OCI-LY1 (cell line): ENCODE data around the gene GOLM1.

Experiments
- H2AFZ ChIP-seq: fragments of 200-600 bp; sonication (generic), shearing (Covaris generic); 2 replicates; pipeline ENCODE4 v1.6.0; 2014; ENCODE audit warnings: antibody characterized with exemption, mild to moderate bottlenecking, low read length
- H3F3A ChIP-seq: fragments of 200-600 bp; sonication (generic), shearing (Covaris generic); 2 replicates; pipeline ENCODE4 v1.6.0; 2014; ENCODE audit warnings: mild to moderate bottlenecking, antibody characterized with exemption, low read length, moderate library complexity; ENCODE audit not compliant: insufficient read depth
- H3K27ac ChIP-seq: fragments of 200-600 bp; sonication (generic); 2 replicates; pipeline ENCODE4 v1.5.1; 2014; ENCODE audit warnings: low read length, mixed run types, mild to moderate bottlenecking, low read depth; ENCODE audit not compliant: poor library complexity, severe bottlenecking
- H3K27me3 ChIP-seq: fragments of 200-600 bp; sonication (generic); 2 replicates; pipeline ENCODE4 v1.6.0; 2014; ENCODE audit warnings: antibody characterized with exemption, mild to moderate bottlenecking, low read length, moderate library complexity; ENCODE audit not compliant: insufficient read depth
- H3K36me3 ChIP-seq: fragments of 200-600 bp; sonication (generic); 2 replicates; pipeline ENCODE4 v1.6.1; 2014; ENCODE audit warnings: mild to moderate bottlenecking, antibody characterized with exemption, low read length, moderate library complexity, mixed read lengths; ENCODE audit not compliant: insufficient read depth
- H3K4me1 ChIP-seq: fragments of 200-600 bp; sonication (generic); 2 replicates; pipeline ENCODE4 v1.5.1; 2014; ENCODE audit warnings: mild to moderate bottlenecking, low read length, moderate library complexity; ENCODE audit not compliant: insufficient read depth, severe bottlenecking
- H3K4me2 ChIP-seq: fragments of 200-600 bp; sonication (generic), shearing (Covaris generic); 2 replicates; pipeline ENCODE4 v1.6.1; 2014; ENCODE audit warnings: low read length
- H3K4me3 ChIP-seq: fragments of 200-600 bp; sonication (generic); 2 replicates; pipeline ENCODE4 v1.5.1; 2014; ENCODE audit warnings: low read length, low read depth, mild to moderate bottlenecking, mixed read lengths; ENCODE audit not compliant: poor library complexity, severe bottlenecking
- H3K79me2 ChIP-seq: fragments of 200-600 bp; shearing (Covaris generic); 2 replicates; pipeline ENCODE4 v1.6.1; 2016; ENCODE audit warnings: mixed run types, low read length, mixed read lengths; ENCODE audit not compliant: insufficient read depth
- H3K9ac ChIP-seq: fragments of 200-600 bp; sonication (generic), shearing (Covaris generic); 2 replicates; pipeline ENCODE4 v1.6.1; 2014; ENCODE audit warnings: mild to moderate bottlenecking, low read length, mixed read lengths
- H3K9me2 ChIP-seq: fragments of 200-600 bp; sonication (generic), shearing (Covaris generic); 2 replicates; pipeline ENCODE4 v1.6.1; 2014; ENCODE audit warnings: low read depth, mild to moderate bottlenecking, low read length, mixed read lengths
- H3K9me3 ChIP-seq: fragments of 200-600 bp; shearing (Covaris generic); 2 replicates; pipeline ENCODE4 v1.6.1; 2014; ENCODE audit warnings: low read length, mixed read lengths
- H4K20me1 ChIP-seq: fragments of 200-600 bp; sonication (generic), shearing (Covaris generic); 2 replicates; pipeline ENCODE4 v1.6.0; 2016; ENCODE audit warnings: mild to moderate bottlenecking, low read length; ENCODE audit not compliant: insufficient read depth
- CTCF ChIP-seq: fragments of 200-600 bp; sonication (generic), shearing (Covaris generic); IDR thresholded peaks from 2 replicates; pipeline ENCODE4 v1.5.1; 2017; ENCODE audit warnings: mild to moderate bottlenecking, antibody characterized with exemption, low read length, moderate library complexity, mixed read lengths
- EZH2 ChIP-seq: fragments of 200-600 bp; sonication (generic), shearing (Covaris generic); IDR thresholded peaks from 2 replicates; pipeline ENCODE4 v1.8.0; 2017; ENCODE audit warnings: borderline replicate concordance, mixed run types, mild to moderate bottlenecking, antibody characterized with exemption, low read length, moderate library complexity, mixed read lengths

Gene GOLM1

GRCh38 chr9:86061972-86062739 lies 37.2 kb downstream of the GOLM1 start:
- no peaks in the 10 kb centered on the region for H3K9me3 ChIP-seq
- no peaks in the 10 kb centered on the region for H3K4me1 ChIP-seq
- H3K36me3 ChIP-seq = no peaks in the 10 kb centered on the region

GRCh38 chr9:86057491-86057890 lies 41.9 kb downstream of the GOLM1 start:
- H3K27ac ChIP-seq = no peak overlapping the region
- H3K9me3 ChIP-seq = no peaks in the 10 kb centered on the region
- H3K9me2 ChIP-seq = no peaks in the 10 kb centered on the region
- H3K4me3 ChIP-seq = no peak overlapping the region
- no peaks in the 10 kb centered on the region for H4K20me1 ChIP-seq
- 0 out of 2 replicates have a peak, but pooled peaks cover 5% of the 10 kb centered on the region for H3K27me3 ChIP-seq
- no peak overlapping the region for H2AFZ ChIP-seq
- no peaks in the 10 kb centered on the region for H3K79me2 ChIP-seq
- H3K4me2 ChIP-seq = no peak overlapping the region
- no peaks in the 10 kb centered on the region for H3K4me1 ChIP-seq
- TF ChIP-seq EZH2 (no peak), CTCF (no peak)
- H3K9ac ChIP-seq = no peak overlapping the region
- H3K36me3 ChIP-seq = no peaks in the 10 kb centered on the region
- no peaks in the 10 kb centered on the region for H3F3A ChIP-seq

More at GRCh38 chr9:86061972-86062739, 37.2 kb downstream of the GOLM1 start:
- Histone ChIP-seq H3K27ac (no peak overlapping the region), H3K27me3 (no peaks in the 10 kb centered on the region), H4K20me1 (no peaks in the 10 kb centered on the region), H3K4me3 (no peak overlapping the region), H3F3A (no peaks in the 10 kb centered on the region), H2AFZ (no peak overlapping the region), H3K4me2 (no peak overlapping the region), H3K9ac (no peak overlapping the region), H3K9me2 (no peaks in the 10 kb centered on the region), H3K79me2 (no peaks in the 10 kb centered on the region)
- no peak for TF ChIP-seq CTCF
- no peak for TF ChIP-seq EZH2

- no peaks in the 10 kb centered on the region for H3K4me1 ChIP-seq
- no peak overlapping the region for H2AFZ ChIP-seq
- H3K4me2 ChIP-seq = no peak overlapping the region
- no peaks in the 10 kb centered on the region for H3K36me3 ChIP-seq
- no peak overlapping the region for H3K9ac ChIP-seq
- no peak overlapping the region for H3K4me3 ChIP-seq
- H3K9me3 ChIP-seq = no peaks in the 10 kb centered on the region
- TF ChIP-seq EZH2 (no peak), CTCF (no peak)
- no peaks in the 10 kb centered on the region for H3K9me2 ChIP-seq
- 0 out of 2 replicates have a peak, but pooled peaks cover 5% of the 10 kb centered on the region for H3K27me3 ChIP-seq
- H3K79me2 ChIP-seq = no peaks in the 10 kb centered on the region
- H4K20me1 ChIP-seq = no peaks in the 10 kb centered on the region
- no peak overlapping the region for H3K27ac ChIP-seq
- H3F3A ChIP-seq = no peaks in the 10 kb centered on the region
Measured at GRCh38 chr9:86054695-86055094, 44.7 kb downstream of the GOLM1 start.
